Lung (tissue), 12 donors: ENCODE results near the gene CABP7. TPM values are rescaled to one million over a fixed set of nuclear protein-coding genes. Genes with fewer than 3 reads are reported as not detected.

Experiments
- ATAC-seq: fragments of 200-7000 bp; cut with Tn5 transposase; one replicate; pipeline ENCODE4 v1.9.1; 2020; ENCODE audit warnings: moderate number of reproducible peaks; ENCODE audit not compliant: insufficient read depth, low FRiP score
- DNase-seq, 3 donors: peaks; one replicate each; pipeline ENCODE4 v3.0.0-alpha.2; 2013 to 2017
- H3K27ac ChIP-seq, 2 donors: one replicate each; pipeline ENCODE4 v1.5.1; 2013; ENCODE audit warnings: mild to moderate bottlenecking in 2 of 2, moderate library complexity in 2 of 2, control low read depth in 1 of 2, inconsistent platforms in 1 of 2, low read depth in 1 of 2, low read length in 1 of 2
- H3K27me3 ChIP-seq, 3 donors: one replicate each; pipeline ENCODE4 v1.5.1; 2013; ENCODE audit warnings: low read length in 2 of 3; ENCODE audit not compliant: control insufficient read depth in 3 of 3, insufficient read depth in 3 of 3
- H3K36me3 ChIP-seq, 4 donors: one replicate each; pipeline ENCODE4 v1.5.1; 2013; ENCODE audit warnings: low read length in 4 of 4, mild to moderate bottlenecking in 1 of 4, moderate library complexity in 1 of 4; ENCODE audit not compliant: control insufficient read depth in 4 of 4, insufficient read depth in 4 of 4
- H3K4me1 ChIP-seq, 5 donors: one replicate each; pipeline ENCODE4 v1.5.1; 2013; ENCODE audit warnings: low read length in 5 of 5, mild to moderate bottlenecking in 2 of 5, moderate library complexity in 1 of 5; ENCODE audit not compliant: control insufficient read depth in 5 of 5, insufficient read depth in 5 of 5
- H3K4me3 ChIP-seq: one replicate; pipeline ENCODE4 v1.5.1; 2013; ENCODE audit warnings: mild to moderate bottlenecking, control low read depth, moderate library complexity
- H3K9ac ChIP-seq, 2 donors: one replicate each; pipeline ENCODE4 v1.5.1; 2013; ENCODE audit warnings: low read length in 2 of 2, control low read depth in 1 of 2; ENCODE audit not compliant: insufficient read depth in 1 of 2
- H3K9me3 ChIP-seq, 4 donors: one replicate each; pipeline ENCODE4 v1.5.1; 2013; ENCODE audit warnings: low read length in 3 of 4, mild to moderate bottlenecking in 1 of 4, moderate library complexity in 1 of 4; ENCODE audit not compliant: control insufficient read depth in 4 of 4, insufficient read depth in 3 of 4
- WGBS, 2 donors: extraction: QIAGEN DNeasy Blood & Tissue Kit; methylation state at CpG; one replicate each; pipeline ENCODE4 v1.1.7; 2013; 5-methylcytosine and 5-hydroxymethylcytosine counted together
- polyA plus RNA-seq, 2 donors: library from polyadenylated mRNA; stranded (reverse); fragments of 200-250 nt; gene quantifications; one replicate each; pipeline ENCODE4 v1.2.1, GENCODE V29; 2013
- total RNA-seq, 2 donors: library from RNA; depleted of rRNA in 1 of 2; stranded (reverse); fragments of >200 nt in 1 of 2; gene quantifications; one replicate each; pipeline ENCODE4 v1.2.1, GENCODE V29; 2014 to 2021
- TF ChIP-seq, protein P1 (sequence below): IDR thresholded peaks from 2 replicates; pipeline ENCODE4 v1.5.1; 2012; ENCODE audit warnings: mild to moderate bottlenecking; ENCODE audit errors: control extremely low read depth, extremely low read depth
- donor health status: control.
- donor health status: control.
- donor health status: Bipolar disorder and iron deficiency.
- donor health status: healthy.
- donor health status: DM: yes; HTN: yes; CAD: no.

The CABP7 gene
- total and polyA plus RNA-seq, 4 donors = 0.05 to 0.12 (median 0.06) TPM; not detected in 1

DNA sequence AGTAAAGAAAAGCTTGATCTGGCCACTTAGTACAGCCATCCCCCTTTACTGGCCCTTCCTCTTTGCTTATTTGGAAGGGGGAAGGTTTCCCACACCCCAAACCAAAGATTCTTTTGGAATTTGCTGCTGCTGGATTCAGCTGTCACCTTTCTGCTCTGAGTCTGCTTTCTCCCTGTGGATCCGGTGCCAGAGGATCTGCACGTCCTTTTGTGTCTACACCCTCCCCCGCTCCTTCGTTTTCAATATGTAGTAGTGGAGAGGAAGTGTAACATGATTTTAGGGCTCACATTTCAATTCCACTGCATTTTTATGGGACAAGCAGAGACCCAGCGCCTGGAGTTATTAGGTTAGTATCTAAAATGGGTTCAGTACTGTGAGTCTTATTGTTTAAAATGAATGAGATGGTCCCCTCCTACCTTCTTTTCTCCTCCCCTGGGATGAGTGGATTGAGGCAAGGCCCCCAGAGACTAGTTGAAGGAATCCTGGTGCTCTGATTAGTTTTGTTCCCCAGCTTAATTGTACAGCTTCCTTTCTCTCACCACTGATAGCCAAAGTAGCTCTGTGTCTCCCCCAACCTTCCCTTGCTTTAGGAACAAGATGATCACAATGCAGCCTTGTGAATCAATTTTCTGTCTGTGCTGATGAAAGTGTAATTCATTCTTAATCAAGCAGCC lies 30.5 kb upstream of the CABP7 start:
- TF ChIP-seq, protein P1, sequence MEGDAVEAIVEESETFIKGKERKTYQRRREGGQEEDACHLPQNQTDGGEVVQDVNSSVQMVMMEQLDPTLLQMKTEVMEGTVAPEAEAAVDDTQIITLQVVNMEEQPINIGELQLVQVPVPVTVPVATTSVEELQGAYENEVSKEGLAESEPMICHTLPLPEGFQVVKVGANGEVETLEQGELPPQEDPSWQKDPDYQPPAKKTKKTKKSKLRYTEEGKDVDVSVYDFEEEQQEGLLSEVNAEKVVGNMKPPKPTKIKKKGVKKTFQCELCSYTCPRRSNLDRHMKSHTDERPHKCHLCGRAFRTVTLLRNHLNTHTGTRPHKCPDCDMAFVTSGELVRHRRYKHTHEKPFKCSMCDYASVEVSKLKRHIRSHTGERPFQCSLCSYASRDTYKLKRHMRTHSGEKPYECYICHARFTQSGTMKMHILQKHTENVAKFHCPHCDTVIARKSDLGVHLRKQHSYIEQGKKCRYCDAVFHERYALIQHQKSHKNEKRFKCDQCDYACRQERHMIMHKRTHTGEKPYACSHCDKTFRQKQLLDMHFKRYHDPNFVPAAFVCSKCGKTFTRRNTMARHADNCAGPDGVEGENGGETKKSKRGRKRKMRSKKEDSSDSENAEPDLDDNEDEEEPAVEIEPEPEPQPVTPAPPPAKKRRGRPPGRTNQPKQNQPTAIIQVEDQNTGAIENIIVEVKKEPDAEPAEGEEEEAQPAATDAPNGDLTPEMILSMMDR = no peak
- H3K36me3 ChIP-seq = peaks cover 0 to 35% (median 5%) of the 10 kb centered on the region in 4 donors
- WGBS, 2 donors = 87 to 89% methylated on average over 5 of the region's 5 CpGs
- DNase-seq (peak in 1 of 3 donors; percentile 42), ATAC-seq (no peak)
- H3K27me3 ChIP-seq = no peaks in the 10 kb centered on the region
- no peak overlapping the region for H3K27ac ChIP-seq
- H3K4me1 ChIP-seq = peaks cover 0 to 12% (median 0%) of the 10 kb centered on the region in 5 donors
- peaks cover 0 to 2% (median 0%) of the 10 kb centered on the region in 4 donors for H3K9me3 ChIP-seq
- no peak overlapping the region for H3K9ac ChIP-seq
- no peak overlapping the region for H3K4me3 ChIP-seq

DNA sequence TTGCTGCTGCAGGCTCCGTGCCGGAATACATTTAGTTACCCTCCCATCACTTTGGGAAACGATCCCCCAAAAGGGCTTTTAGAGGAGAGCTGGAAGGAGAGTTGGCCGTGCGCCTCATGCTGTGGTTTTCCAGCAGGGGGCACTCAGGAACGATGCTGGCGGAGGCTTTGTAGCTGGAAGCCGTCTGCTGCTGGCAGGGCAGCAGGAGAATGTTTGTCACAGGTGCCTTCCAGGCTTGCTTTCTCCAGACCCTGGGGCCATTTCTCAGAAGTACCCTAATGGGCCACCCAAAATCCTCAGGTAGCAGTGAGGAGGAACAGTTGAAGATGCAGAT lies 30.0 kb upstream of the CABP7 start:
- Histone ChIP-seq H3K4me3 (no peak overlapping the region), H3K9me3 (peaks cover 0 to 2% (median 0%) of the 10 kb centered on the region in 4 donors), H3K27me3 (no peaks in the 10 kb centered on the region), H3K27ac (no peak overlapping the region), H3K36me3 (peaks cover 0 to 34% (median 6%) of the 10 kb centered on the region in 4 donors), H3K4me1 (peaks cover 0 to 12% (median 0%) of the 10 kb centered on the region in 5 donors), H3K9ac (no peak overlapping the region)
- ATAC-seq (no peak), DNase-seq (peak; percentile 70 to 78 (median 72))
- WGBS, 2 donors = 39 to 50% methylated on average over 8 of the region's 8 CpGs
- TF ChIP-seq, protein P1 = peak; percentile 37

DNA sequence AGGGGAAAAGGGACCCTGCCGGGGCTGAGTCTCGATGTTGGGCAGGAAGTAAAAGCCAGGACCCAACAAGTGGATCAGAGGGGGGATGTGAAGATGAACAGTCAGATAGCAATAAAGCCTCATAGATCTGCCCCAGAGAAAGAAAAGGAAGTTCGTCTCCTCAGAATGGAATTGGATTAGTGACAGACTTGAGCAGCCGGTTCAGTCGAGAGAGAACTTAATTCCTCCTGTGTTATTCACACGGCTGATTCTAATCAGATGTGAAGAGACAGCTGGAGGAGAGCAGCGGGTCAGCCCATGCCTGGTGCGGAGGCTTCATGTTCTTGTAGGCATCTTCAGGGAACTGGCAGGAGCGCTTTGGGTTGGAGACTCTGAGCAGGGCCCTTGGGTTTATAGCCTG lies 29.3 kb upstream of the CABP7 start:
- no peak for DNase-seq
- Histone ChIP-seq H3K36me3 (peaks cover 0 to 39% (median 6%) of the 10 kb centered on the region in 4 donors), H3K27me3 (no peaks in the 10 kb centered on the region), H3K27ac (no peak overlapping the region), H3K9me3 (peaks cover 0 to 2% (median 0%) of the 10 kb centered on the region in 4 donors), H3K4me3 (no peak overlapping the region), H3K9ac (no peak overlapping the region), H3K4me1 (peaks cover 0 to 12% (median 0%) of the 10 kb centered on the region in 5 donors)
- no peak for ATAC-seq
- TF ChIP-seq, protein P1 = no peak
- WGBS, 2 donors = 79 to 87% methylated on average over 9 of the region's 9 CpGs
